ENCODE data around the gene TMEM151B. TPM values are rescaled to one million over a fixed set of nuclear protein-coding genes. Genes with fewer than 3 reads are reported as not detected.

Gene TMEM151B
- total and polyA plus RNA-seq, 9 of the 15 experiments (the other 6 are each of a cell fraction or from before 2014, with no cell fraction given), result not detected

- TF ChIP-seq, protein P1, sequence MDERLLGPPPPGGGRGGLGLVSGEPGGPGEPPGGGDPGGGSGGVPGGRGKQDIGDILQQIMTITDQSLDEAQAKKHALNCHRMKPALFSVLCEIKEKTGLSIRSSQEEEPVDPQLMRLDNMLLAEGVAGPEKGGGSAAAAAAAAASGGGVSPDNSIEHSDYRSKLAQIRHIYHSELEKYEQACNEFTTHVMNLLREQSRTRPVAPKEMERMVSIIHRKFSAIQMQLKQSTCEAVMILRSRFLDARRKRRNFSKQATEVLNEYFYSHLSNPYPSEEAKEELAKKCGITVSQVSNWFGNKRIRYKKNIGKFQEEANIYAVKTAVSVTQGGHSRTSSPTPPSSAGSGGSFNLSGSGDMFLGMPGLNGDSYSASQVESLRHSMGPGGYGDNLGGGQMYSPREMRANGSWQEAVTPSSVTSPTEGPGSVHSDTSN (CRISPR knock-in tag; IDR thresholded peaks at IDR 0.05; ENCODE audit: low read depth), result peak; percentile 38; the same call in 1 of the 2 replicates
- TF ChIP-seq, protein P1 (tag; conservative IDR thresholded peaks at IDR 0.05; ENCODE audit: low read depth), result peak; percentile 72
- TF ChIP-seq BCOR (IDR thresholded peaks at IDR 0.05) (no peak; the same call in 1 of the 2 replicates), NR3C1 (CRISPR knock-in tag; IDR thresholded peaks at IDR 0.05) (no peak), ATF4 (CRISPR knock-in tag; IDR thresholded peaks at IDR 0.05) (no peak), ZNF175 (CRISPR knock-in tag; IDR thresholded peaks at IDR 0.05; ENCODE audit: low read depth) (no peak), EP300 (IDR thresholded peaks at IDR 0.05; ENCODE audit: low read length) (peak; percentile 72; the same call in 1 of the 2 replicates), ETV1 (tag; conservative IDR thresholded peaks at IDR 0.05; ENCODE audit: low read depth) (0 out of 2 replicates have a peak, but pooled peaks have one; percentile 11), PRPF4 (IDR thresholded peaks at IDR 0.05; ENCODE audit: insufficient read depth, low read depth, low read length, poor library complexity, severe bottlenecking) (no peak), KAT8 (IDR thresholded peaks at IDR 0.05; ENCODE audit: low read depth) (no peak), LARP7 (IDR thresholded peaks at IDR 0.05) (no peak; the same call in 1 of the 2 replicates), MECOM (CRISPR knock-in tag; IDR thresholded peaks at IDR 0.05) (no peak), THRAP3 (IDR thresholded peaks at IDR 0.05; ENCODE audit: borderline replicate concordance) (no peak), HDAC6 (IDR thresholded peaks at IDR 0.05; ENCODE audit: low read depth, low read length) (no peak), ZNF780A (CRISPR knock-in tag; IDR thresholded peaks at IDR 0.05) (no peak), ZNF197 (CRISPR knock-in tag; IDR thresholded peaks at IDR 0.05; ENCODE audit: low read depth) (no peak), ZNF445 (CRISPR knock-in tag; IDR thresholded peaks at IDR 0.05; ENCODE audit: low read depth) (no peak), BRF2 (IDR thresholded peaks at IDR 0.05; ENCODE audit: borderline replicate concordance, insufficient read depth, insufficient read length) (no peak), ZNF717 (CRISPR knock-in tag; IDR thresholded peaks at IDR 0.05) (no peak), RBM34 (IDR thresholded peaks at IDR 0.05; ENCODE audit: borderline replicate concordance, insufficient read depth, low read length) (no peak), GABPA (tag; conservative IDR thresholded peaks at IDR 0.05; ENCODE audit: low read depth) (no peak), PCBP2 (IDR thresholded peaks at IDR 0.05; ENCODE audit: low read depth, low read length, poor library complexity, severe bottlenecking) (no peak), RBM17 (IDR thresholded peaks at IDR 0.05; ENCODE audit: borderline replicate concordance, low read depth, low read length) (no peak), U2AF2 (optimal IDR thresholded peaks at IDR 0.05; ENCODE audit: low read depth, low read length) (no peak)
Observed at GRCh38 chr6:44245912-44246662, 24.2 kb upstream of the TMEM151B start (continued).

All from K562 (cell line).